ENCODE data around the gene SIKE1. TPM values are rescaled to one million over a fixed set of nuclear protein-coding genes. Genes with fewer than 3 reads are reported as not detected.
A peak's percentile ranks its signal among the peaks of the same experiment; 100 is the strongest.
"Not testable (repeated sequence)": the region's sequence is repeated elsewhere in the genome, so short reads cannot be mapped to it uniquely, and the experiment has no call there.

SIKE1 gene
- polyA plus RNA-seq (2013, experiment 1 of 2; ENCODE audit: insufficient read length), result 37.2 TPM
- polyA plus RNA-seq (2013, experiment 2 of 2; ENCODE audit: insufficient read length), result 37.1 TPM

DNA sequence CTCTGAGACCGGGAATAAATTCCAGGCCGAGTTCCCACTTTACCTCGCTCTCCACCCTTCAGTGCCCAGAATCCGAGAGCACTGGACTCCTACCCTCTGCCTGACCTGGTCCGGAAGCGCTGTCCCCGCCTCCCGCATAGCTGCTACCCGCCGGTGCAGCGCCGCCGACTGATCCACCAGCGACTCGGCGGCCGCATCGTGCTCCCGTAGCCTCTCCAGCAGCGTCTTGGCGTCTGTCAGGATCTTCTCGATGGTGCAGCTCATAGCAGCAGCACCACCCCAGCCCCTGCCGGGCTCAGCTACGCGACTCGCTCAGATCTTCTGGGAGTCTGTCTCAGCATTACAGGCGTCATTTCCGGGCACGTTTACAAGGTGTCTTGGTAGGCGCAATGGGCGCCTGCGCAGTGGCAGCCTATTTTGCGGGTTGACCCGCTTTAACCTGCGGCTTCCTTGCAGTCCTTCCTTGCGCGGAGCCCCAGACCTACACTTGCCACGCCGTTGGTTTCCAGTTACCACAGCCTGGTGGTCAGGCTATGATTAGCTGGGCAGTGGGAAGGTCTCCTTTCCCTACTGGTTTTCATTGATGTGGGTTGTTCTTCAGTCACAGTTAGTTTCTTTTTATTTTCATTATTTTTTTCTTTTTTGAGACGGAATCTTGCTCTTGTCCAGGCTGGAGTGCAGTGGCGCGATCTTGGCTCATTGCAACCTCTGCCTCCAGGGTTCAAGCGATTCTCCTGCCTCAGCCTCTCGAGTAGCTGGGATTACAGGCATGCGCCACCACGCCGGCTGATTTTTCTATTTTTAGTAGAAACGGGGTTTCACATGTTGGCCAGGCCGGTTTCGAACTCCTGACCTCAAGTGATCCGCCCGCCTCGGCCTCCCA is at the start of gene SIKE1:
SIKE1 (minus strand) TSS at position 342 of the 883 bp plus-strand sequence; CDS start at position 264, 78 bp downstream.
- DNase-seq, result peak; percentile 92

DNA sequence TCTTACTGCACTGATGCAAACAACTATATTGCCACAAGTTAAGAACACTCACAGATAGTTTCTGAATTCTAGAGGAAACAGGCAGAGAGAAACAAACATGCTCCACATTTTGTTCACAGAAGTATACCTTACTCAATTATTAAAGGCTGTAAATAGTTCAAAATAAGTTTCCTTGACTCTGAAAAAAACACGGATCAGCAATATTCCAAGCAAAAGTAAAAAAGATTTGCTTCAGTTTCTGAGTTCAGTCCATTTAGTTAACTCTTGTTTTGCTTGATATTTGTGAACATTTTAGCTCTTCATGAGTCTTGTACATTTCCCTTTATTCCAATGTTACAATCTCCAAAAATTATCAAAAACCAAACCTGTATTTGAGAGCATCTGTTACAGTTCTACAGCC is 49.6 kb upstream of the SIKE1 start:
- not testable (repeated sequence) for DNase-seq

DNA sequence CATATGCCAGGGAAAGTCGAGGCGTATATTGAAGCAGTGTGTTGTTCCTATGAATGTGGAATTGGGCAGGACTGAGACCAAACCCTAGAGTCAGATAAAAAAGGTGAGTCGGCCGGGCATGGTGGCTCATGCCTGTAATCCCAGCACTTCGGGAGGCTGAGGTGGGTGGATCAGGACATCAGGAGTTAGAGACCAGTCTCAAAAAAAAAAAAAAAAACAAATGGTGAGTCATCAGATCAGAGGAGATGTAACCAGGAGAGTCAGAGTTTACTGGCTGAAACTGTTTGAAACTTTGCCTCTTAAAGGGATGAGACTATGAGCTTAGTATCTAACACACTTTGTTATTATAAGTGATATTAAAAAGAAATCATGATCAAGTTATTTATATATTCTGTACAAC is 47.8 kb upstream of the SIKE1 start:
- DNase-seq, result peak; percentile 0

DNA sequence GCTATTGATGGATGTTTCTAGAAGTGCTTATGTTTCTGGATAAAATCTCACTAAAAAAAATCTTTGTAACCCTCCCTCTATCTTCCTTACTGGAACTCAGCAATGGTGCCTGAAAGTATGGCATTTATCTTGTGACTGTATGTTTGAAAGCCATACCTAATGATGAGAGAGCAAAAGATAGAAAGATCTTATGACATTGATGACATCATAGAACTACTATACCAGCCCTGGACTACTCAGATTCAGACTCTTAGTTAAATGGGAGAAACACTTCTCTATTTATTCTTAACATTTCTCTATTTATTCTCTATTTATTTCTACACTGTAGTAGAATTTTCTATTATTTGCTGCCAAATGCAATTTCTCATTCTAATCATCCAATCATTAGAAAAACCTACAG is 41.5 kb upstream of the SIKE1 start:
- DNase-seq, result no peak

DNA sequence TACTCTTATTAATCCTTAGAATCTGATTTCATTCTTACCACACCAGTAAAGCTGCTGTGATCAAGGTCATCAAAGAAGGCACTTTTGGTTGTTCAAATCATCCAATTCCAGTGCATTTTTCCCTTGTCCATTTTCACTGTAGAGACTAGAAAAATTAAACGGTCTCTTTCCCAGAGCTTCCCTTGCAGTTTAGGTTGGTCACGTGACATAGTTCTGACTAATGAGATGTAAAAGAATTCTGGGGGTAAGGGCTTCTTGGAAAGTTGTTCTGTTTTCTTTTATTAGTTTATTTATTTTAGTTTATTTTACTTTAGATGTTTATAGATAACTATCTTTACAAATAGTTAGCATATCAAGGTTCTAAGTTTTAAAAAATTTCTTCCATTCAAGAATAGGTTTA is 39.9 kb upstream of the SIKE1 start:
- no peak for DNase-seq

DNA sequence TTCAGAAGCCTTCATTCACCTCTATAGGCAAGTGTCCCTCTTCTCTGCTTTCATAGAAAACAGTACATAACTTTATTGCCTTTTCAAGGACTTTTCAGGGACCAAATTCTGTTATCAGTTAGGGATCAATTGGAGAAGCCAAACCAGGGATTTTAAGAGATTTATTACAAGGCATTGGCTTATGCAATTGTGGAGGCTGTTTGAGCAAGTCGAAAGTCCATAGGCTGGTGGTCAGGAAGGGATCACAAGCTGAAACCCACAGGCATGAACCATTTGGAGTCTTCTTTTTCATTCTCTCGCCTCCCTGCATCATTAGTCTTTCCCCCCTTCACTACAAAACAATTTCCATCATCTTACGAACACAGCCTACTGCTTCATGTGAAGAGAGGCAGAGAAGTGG is 39.4 kb upstream of the SIKE1 start:
- no peak for DNase-seq

DNA sequence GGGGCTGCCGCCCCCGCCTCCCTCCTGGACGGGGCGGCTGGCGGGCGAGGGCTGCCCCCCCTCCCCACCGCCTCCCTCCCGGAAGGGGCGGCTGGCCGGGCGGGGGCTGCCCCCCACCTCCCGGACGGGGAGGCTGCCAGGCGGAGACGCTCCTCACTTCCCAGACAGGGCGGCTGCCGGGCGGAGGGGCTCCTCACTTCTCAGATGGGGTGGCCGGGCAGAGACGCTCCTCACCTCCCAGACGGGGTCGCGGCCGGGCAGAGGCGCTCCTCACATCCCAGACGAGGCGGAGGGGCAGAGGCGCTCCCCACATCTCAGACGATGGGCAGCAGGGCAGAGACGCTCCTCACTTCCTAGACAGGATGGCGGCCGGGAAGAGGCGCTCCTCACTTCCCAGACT is 24.0 kb upstream of the SIKE1 start:
- DNase-seq, result not testable (repeated sequence)

DNA sequence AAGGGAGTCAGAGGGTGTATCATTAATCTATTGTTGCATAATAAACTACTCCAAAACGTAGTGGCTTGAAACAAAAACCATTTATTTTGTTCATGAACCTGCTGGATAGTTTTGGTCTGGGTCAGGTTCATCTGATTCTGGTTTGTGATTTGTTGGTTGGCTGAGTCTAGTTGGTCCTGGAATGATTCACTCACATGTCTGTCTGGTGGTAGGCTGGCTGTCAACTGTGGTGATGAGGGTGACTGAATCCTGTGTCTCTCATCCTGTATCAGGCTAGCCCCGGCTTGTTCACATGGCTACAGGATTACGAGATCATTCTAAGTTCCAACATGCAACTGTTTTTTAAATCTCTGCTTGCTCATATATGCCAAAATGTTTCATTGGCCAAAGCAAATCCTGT is 22.5 kb upstream of the SIKE1 start:
- no peak for DNase-seq

DNA sequence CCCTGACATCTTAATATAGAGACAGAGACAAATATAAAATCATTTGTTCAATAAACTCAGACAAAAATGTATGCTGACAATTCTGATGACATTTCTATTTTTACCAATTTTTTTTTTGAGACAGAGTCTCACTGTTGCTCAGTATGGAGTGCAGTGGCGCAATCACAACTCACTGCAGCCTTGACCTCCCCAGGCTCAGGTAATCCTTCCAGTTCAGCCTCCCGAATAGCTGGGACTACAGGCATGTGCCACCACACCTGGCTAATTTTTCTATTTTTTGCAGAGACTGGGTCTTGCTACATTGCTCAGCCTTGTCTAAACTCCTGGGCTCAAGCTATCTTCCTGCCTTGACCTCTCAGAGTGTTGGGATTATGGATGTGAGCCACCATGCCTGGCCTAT is 13.6 kb upstream of the SIKE1 start:
- no peak for DNase-seq

DNA sequence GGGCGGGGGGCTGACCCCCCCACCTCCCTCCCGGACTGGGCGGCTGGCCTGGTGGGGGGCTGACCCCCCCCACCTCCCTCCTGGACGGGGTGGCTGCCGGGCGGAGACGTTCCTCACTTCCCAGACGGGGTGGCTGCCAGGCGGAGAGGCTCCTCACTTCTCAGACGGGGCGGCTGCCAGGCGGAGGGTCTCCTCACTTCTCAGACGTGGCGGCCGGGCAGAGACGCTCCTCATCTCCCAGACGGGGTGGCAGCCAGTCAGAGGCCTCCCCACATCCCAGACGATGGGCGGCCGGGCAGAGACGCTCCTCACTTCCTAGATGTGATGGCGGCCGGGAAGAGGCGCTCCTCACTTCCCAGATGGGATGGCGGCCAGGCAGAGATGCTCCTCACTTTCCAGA is 10.1 kb upstream of the SIKE1 start:
- not testable (repeated sequence) for DNase-seq

DNA sequence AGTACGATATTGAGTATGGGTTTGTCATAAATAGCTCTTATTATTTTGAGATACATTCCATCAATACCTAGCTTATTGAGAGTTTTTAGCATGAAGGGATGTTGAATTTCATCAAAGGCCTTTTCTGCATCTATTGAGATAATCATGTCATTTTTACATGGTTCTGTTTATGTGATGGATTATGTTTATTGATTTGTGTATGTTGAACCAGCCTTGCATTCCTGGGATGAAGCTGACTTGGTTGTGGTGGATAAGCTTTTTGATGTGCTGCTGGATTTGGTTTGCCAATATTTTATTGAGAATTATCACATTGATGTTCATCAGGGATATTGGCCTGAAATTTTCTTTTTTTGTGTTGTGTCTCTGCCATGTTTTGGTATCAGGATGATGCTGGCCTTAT is 6.0 kb upstream of the SIKE1 start:
- not testable (repeated sequence) for DNase-seq

DNA sequence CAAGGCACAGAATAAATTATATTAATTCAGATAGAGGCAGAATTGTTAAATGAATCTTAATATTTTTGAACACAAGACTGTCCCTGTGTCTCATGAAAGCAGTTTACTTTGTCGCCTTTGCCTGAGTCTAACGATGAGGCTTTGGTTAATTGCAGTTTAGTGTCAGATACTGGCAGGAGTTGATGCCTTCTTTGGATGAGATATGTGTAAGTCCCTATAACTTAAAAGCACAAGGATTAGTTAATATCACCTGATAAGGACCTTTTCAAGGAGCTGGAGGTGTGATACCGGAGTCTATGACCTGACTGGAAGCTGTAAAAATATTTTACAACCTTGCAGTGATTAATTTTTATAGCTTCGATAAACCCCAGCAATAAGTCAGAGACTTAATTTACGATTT is 2.0 kb upstream of the SIKE1 start:
- DNase-seq, result no peak

DNA sequence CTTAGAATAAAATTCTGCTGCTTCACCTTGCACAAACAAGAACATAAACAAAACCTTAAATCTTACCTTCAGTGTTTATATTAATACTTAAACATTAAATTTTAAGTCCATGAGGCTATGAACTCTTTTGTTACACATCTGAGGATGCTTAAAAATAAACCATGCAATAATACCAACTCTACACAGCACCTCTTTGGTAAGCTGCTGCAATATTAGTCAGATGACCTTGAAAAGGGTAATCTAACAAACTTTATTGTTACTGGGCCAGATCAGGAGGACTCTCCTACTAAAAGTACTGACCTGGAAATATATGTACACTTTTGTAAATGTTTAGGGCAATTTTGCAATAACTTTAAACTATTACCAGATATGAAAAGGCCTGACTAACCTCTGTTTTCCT is 763 bp downstream of the SIKE1 start:
- DNase-seq, result no peak

DNA sequence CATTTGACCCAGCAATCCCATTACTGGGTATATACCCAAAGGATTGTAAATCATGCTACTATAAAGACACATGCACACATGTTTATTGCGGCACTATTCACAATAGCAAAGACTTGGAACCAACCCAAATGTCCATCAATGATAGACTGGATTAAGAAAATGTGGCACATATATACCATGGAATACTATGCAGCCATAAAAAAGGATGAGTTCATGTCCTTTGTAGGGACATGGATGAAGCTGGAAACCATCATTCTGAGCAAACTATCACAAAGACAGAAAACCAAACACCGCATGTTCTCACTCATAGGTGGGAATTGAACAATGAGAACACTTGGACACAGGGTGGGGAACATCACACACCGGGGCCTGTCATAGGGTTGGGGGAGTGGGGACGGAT is 3.8 kb downstream of the SIKE1 start:
- not testable (repeated sequence) for DNase-seq

DNA sequence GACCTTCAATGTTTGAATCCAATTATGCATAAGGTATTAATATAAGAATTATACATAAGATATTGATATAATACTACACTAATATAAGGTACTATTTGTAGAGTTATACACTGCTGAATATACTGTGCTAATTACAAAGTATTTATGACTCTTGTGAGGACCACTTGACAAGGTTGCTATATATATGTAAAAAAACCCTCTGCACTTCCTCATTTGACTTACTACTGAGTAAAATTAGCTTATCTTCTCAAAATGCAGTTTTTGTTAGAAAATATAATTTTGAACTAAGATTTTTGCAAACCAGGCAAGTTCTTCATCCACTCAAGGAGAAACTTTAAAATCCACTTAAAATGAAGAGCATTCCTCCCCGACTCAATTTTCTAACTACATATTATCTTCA is 8.5 kb downstream of the SIKE1 start:
- no peak for DNase-seq

DNA sequence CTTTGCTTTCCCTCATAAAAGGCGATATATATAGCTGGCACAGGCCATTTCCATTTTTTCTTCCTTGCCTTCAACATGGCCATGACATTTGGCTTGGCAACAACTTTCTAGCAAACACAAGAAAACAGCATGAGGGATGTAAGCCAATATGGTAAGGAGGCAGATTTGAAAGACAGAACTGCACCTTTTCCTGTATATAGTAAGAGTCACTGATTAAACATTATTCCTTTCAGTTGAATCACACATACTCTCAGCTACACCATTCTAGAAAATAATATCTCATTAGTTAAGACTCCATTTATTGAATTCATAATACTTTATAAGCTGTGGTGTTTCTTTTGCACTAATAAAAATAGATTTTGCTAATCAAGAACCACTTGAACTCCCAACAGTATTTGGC is 9.5 kb downstream of the SIKE1 start:
- no peak for DNase-seq

DNA sequence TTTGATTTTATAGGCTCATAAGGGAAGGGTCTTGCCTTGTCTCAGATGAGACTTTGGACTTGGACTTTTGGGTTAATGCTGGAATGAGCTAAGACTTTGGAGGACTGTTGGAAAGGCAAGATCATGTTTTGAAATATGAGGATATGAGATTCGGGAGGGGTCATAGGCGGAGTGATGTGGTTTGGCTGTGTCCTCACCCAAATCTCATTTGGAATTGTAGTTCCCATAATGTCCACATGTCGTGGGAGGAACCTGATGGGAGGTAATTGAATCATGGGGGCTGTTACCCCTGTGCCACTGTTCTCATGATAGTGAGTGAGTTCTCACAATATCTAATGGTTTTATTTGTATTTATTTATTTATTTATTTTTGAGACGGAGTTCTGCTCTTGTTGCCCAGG is 15.8 kb downstream of the SIKE1 start:
- DNase-seq, result no peak

DNA sequence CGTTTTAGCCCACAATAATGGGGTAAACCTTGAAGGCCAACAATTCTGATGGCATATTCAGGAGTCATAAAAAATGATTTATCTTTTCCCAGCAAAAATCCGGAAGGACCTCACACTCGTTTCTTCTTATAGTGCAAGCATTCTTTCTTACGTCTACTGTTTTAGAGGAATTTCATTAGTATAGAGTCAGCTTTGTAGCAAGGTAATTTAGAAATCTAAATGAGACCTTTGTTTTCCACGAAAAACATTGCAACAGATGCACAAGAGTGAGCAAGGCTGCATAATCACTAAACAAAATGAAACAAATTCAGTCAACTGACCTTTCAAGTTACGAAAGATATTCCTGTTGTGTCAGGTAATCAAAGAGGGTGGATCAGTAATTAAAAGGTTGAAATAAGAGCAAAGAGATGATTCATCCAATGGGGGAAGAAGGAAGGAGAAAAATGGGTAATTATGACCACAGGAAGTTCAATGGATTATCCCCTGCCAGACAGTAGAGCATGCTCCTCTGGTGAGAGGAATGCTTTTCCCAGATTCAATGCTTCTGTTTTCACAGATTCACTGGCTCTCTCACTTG is 22.1 kb downstream of the SIKE1 start:
- DNase-seq, result peak; percentile 37

DNA sequence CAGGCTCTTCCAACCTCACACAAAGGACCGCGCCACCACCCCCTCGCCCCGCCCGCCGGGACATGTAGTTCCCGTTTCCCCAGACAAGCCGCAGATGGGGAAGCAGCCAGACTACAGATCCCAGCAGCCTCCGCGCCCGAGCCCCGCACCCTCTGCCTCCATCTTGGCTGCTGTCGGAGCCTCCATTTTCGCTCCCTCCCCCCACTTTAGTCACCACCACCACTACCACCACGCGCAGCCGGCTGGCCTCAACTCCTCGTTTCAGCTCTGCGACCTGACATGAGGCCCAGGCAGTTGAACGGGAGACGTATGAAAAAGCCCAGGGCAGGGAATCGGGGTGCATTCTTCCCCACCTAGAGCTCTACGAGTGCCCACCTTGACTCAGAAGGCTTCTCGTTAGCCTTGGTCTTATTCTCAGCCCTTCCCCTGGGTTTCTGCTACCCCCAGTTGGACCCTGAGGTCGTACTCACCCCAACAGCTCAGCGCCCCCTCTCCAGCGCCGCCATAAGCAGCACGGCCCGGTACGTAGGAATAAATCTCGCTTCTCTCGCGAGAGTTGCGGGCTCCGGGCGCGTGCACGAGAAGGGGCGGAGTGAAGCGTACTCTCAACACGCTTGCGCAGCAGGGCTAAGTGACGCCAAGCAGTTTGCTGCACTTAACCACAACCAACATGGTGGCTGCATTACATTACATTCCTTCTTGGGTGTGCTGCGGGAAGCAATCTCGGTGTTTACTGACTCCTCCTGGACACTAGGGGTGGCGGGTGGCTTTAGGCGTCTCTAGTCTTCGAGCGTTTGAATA is 22.8 kb downstream of the SIKE1 start, which contains the start of gene CSDE1:
CSDE1 (minus strand) TSS at position 530 of the 801 bp plus-strand sequence. CDS start 18,094 bp downstream, outside the sequence.
- peak; percentile 99 for DNase-seq

DNA sequence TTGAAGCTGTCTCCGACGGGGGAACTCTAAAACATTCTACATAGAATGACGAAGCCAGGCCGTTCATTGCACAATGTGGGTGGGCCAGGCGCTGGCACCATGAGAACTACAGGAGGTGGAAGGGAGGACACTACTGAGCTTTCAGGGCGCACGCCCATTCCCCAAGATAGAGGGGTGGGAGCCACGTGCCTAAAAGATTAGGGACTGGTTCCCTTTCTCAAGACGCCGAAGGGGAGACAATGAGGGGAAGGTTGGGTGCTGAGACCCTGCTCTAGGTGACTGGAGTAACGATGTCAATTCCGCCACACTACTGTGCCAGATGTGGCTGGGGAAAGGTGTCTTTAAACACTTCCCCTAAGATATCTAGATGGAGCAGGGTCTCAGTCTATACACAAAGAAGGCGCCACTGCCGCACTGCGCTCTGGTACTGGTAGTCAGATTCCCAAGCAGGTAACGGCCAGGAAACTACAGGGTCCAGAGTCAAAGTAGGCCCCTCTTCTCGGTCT is 23.5 kb downstream of the SIKE1 start:
- DNase-seq, result peak; percentile 47

DNA sequence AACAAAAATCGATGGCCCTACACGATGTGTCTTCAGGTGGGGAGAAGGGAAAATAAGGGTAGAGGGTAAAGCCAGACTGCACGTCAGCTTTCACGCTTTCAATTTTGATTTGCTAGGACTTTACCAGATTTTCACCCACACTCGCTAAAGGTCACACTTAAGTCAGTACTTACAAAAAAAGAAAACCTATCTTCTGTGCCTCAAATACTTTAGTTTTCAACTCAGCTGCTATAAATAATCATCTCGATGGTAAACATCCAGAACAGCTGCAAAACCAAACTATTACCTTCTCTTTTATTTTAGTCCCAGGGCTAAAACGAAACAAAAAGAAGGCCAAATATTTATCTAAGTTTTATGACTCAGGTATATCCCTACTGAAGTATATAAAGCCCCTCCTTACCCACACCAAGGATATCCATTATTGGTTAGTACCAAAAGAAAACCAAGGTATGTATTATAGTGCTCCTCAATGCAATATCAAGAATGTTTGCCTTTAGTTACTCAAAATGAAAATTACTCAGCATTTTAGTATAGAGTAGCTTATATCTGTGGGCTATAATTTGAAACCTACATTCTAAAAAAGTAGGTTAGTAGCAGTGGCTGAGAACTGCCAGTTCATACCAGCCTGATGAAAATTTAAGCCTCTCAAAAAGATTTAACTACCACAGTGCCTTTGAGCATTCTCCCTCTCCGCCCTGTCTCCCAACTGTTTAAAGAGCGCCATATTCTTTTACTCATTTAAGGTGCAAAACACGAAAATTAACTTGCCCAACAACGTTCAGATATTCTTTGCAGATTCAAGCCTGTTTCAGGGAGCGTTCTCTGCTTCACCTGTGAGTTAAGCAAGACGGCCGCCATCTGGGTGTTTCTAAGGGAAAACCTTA is 24.2 kb downstream of the SIKE1 start:
- no peak for DNase-seq

Data from fibroblast of skin of abdomen (primary cell).